Endothelial cell of umbilical vein (primary cell): ENCODE results near the gene TENT5C. TPM values are rescaled to one million over a fixed set of nuclear protein-coding genes. Genes with fewer than 3 reads are reported as not detected.

Source experiments
- BruUV-seq: library from RNA; stranded (reverse); fragments of 400-500 nt; replicated peaks from 2 replicates; lab custom pipeline; 2021; lab: Mats Ljungman, UMichigan
- CTCF ChIA-PET: fragments of 300-600, 350-600 bp; sonication (Branson Sonifier 250); formaldehyde crosslinking; loops from one replicate; lab custom pipeline; 2021; ENCODE audit warnings: antibody characterized with exemption, inconsistent platforms; lab: Charles Lee
- POLR2A ChIA-PET: fragments of 300-600, 350-600 bp; sonication (Branson Sonifier 250); formaldehyde crosslinking; loops from one replicate; lab custom pipeline; 2021; ENCODE audit warnings: antibody characterized with exemption, inconsistent platforms; lab: Charles Lee
- DNase-seq: peaks from one replicate; pipeline ENCODE4 v3.0.0-alpha.2; 2011; ENCODE audit warnings: low read depth, low spot score
- FAIRE-seq: peaks from 2 replicates; lab custom pipeline; 2011; peaks lifted over from hg19 to GRCh38; lab: Jason Lieb, UNC
- H2AFZ ChIP-seq: 2 replicates; pipeline ENCODE4 v1.6.0; 2012; ENCODE audit warnings: low read depth, low read length, control low read depth, inconsistent platforms
- H3K27ac ChIP-seq: 2 replicates; pipeline ENCODE4 v1.5.1; 2011; ENCODE audit warnings: low read depth, mild to moderate bottlenecking, control low read depth, low read length, moderate library complexity; ENCODE audit not compliant: insufficient read depth
- H3K27me3 ChIP-seq, 2 experiments: 2 replicates each; pipeline versions ENCODE4 v1.6.0 to v1.6.1; 2011; ENCODE audit warnings: low read length in 2 of 2, mixed read lengths in 1 of 2; ENCODE audit not compliant: control insufficient read depth in 2 of 2, insufficient read depth in 2 of 2
- H3K36me3 ChIP-seq, 2 experiments: 2 replicates in 1 of 2; 3 replicates in 1 of 2; pipeline ENCODE4 v1.5.1; 2011; ENCODE audit warnings: low read length in 2 of 2, mild to moderate bottlenecking in 1 of 2, moderate library complexity in 1 of 2; ENCODE audit not compliant: control insufficient read depth in 2 of 2, insufficient read depth in 2 of 2; ENCODE audit errors: extremely low read depth in 1 of 2
- H3K4me1 ChIP-seq: 3 replicates; pipeline ENCODE4 v1.5.1; 2011; ENCODE audit warnings: mild to moderate bottlenecking, low read length; ENCODE audit not compliant: control insufficient read depth, insufficient read depth; ENCODE audit errors: extremely low read depth
- H3K4me2 ChIP-seq: 2 replicates; pipeline ENCODE4 v1.6.1; 2011; ENCODE audit warnings: low read length, control low read depth, mixed read lengths; ENCODE audit not compliant: insufficient read depth
- H3K4me3 ChIP-seq, 3 experiments: fragments of 200-600 bp in 1 of 3; sonication (generic), shearing (Covaris generic) in 1 of 3; replicated peaks in 1 of 3; 2 replicates each; pipeline ENCODE4 v1.5.1; 2011 to 2016; ENCODE audit warnings: control low read depth in 3 of 3, low read length in 3 of 3, mild to moderate bottlenecking in 2 of 3, inconsistent platforms in 1 of 3, low read depth in 1 of 3, moderate library complexity in 1 of 3; ENCODE audit not compliant: insufficient read depth in 1 of 3
- H3K79me2 ChIP-seq: 2 replicates; pipeline ENCODE4 v1.6.0; 2012; ENCODE audit warnings: low read length, inconsistent platforms; ENCODE audit not compliant: control insufficient read depth, insufficient read depth
- H3K9ac ChIP-seq: replicated peaks from 2 replicates; pipeline ENCODE3; 2011; ENCODE audit warnings: low read length, control low read depth; ENCODE audit not compliant: insufficient read depth; ENCODE audit errors: extremely low read depth
- H3K9me1 ChIP-seq: replicated peaks from 3 replicates; pipeline ENCODE4 v1.6.0; 2011; ENCODE audit warnings: mild to moderate bottlenecking, low read length; ENCODE audit not compliant: control insufficient read depth, insufficient read depth; ENCODE audit errors: extremely low read depth
- H3K9me3 ChIP-seq: replicated peaks from 2 replicates; pipeline ENCODE4 v1.5.1; 2012; ENCODE audit warnings: low read length, inconsistent platforms; ENCODE audit not compliant: control insufficient read depth, insufficient read depth
- H4K20me1 ChIP-seq: replicated peaks from 2 replicates; pipeline ENCODE3; 2011; ENCODE audit warnings: mild to moderate bottlenecking, low read length; ENCODE audit not compliant: control insufficient read depth, insufficient read depth; ENCODE audit errors: extremely low read depth
- CTCF ChIP-seq, 2 donors: IDR thresholded peaks; 1 replicate in 1 of 2; 2 replicates in 1 of 2; pipeline ENCODE4 v1.5.1; 2011; ENCODE audit warnings: low read length in 2 of 2, mild to moderate bottlenecking in 2 of 2, moderate library complexity in 2 of 2, control low read depth in 1 of 2, inconsistent platforms in 1 of 2, low read depth in 1 of 2; ENCODE audit not compliant: insufficient read depth in 1 of 2; ENCODE audit errors: extremely low read depth in 1 of 2
- EZH2 ChIP-seq: IDR thresholded peaks from 2 replicates; pipeline ENCODE4 v1.6.1; 2012; ENCODE audit warnings: borderline replicate concordance, low read depth, mild to moderate bottlenecking, moderate library complexity, low read length, inconsistent platforms; ENCODE audit not compliant: severe bottlenecking
- FOS ChIP-seq: IDR thresholded peaks from 2 replicates; pipeline ENCODE4 v1.6.1; 2011; ENCODE audit warnings: mild to moderate bottlenecking, low read length, moderate library complexity, borderline replicate concordance; ENCODE audit not compliant: insufficient read depth
- GATA2 ChIP-seq: IDR thresholded peaks from 2 replicates; pipeline ENCODE4 v1.7.0; 2011; ENCODE audit warnings: low read depth, mild to moderate bottlenecking, moderate library complexity, mixed read lengths, low read length; ENCODE audit not compliant: insufficient read length, insufficient read depth
- MYC ChIP-seq: IDR thresholded peaks from one replicate; pipeline ENCODE4 v1.6.1; 2011; ENCODE audit warnings: mild to moderate bottlenecking, low read depth, low read length
- POLR2AphosphoS5 ChIP-seq: IDR thresholded peaks from 2 replicates; pipeline ENCODE4 v1.6.1; 2012; ENCODE audit warnings: low read depth, mild to moderate bottlenecking, control low read depth, low read length, moderate library complexity; ENCODE audit not compliant: insufficient read depth
- dilution Hi-C: fragments of 300-500 bp; cut with MboI; formaldehyde crosslinking; loops from one replicate; pipeline ENCODE4 v1.15.0; 2019; ENCODE audit warnings: low sequenced_read_pairs; ENCODE audit not compliant: extremely low pct_ligation_motif_present
- intact Hi-C: fragments of 100-400 bp; cut with micrococcal nuclease; formaldehyde crosslinking; loops from one replicate; pipeline ENCODE4 v1.10.0; 2022
- polyA plus RNA-seq, 4 experiments: library from polyadenylated mRNA; depleted of rRNA in 3 of 4; stranded (reverse) in 3 of 4; unstranded in 1 of 4; fragments of >200 nt; gene quantifications; 2 replicates each; pipeline versions ENCODE4 v1.2.1 to v1.2.3, GENCODE V29; 2011 to 2012; ENCODE audit warnings: missing spikeins in 1 of 4
- total RNA-seq: library from RNA; stranded (reverse); gene quantifications from 2 replicates; pipeline ENCODE4 v1.2.3, GENCODE V29; 2021
- TF ChIP-seq, protein P1 (sequence below): IDR thresholded peaks from 2 replicates; pipeline ENCODE4 v1.6.1; 2011; ENCODE audit not compliant: insufficient read depth, insufficient read length

The TENT5C gene
- total and polyA plus RNA-seq, 2 donors (not counting 3 experiments of a cell fraction or from before 2014, with no cell fraction given) = 0.06 to 0.22 TPM

DNA sequence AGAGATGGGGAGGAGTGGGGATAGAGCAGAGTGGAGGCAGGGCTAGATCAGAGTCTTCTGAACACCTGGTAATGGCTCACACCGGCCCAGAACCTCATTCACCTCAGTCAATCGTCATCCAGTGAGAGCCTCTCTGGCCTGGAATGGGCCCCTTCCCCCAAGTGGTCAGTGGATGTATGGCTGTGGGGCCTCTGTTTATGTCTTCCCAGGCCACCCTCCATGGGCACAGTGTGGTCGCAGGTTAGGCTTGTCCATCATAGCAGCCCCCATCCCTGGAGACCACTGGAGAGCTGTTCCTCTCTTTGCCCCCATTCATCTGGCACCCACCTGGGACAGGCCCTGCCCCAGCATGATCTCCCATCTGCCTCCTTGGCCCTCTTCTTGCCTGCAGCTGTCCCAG, 29.6 kb upstream of the TENT5C start:
- Histone ChIP-seq H3K9ac (no peak overlapping the region), H3K4me2 (no peak overlapping the region), H2AFZ (no peak overlapping the region), H3K4me1 (no peaks in the 10 kb centered on the region), H3K36me3 (no peaks in the 10 kb centered on the region), H3K27ac (no peak overlapping the region), H3K27me3 (no peaks in the 10 kb centered on the region), H4K20me1 (no peaks in the 10 kb centered on the region), H3K79me2 (no peaks in the 10 kb centered on the region), H3K9me3 (no peaks in the 10 kb centered on the region), H3K9me1 (no peaks in the 10 kb centered on the region), H3K4me3 (no peak overlapping the region)
- BruUV-seq = no TSS peak
- CTCF ChIA-PET = interaction anchor here (1.0 kb wide), 1 partner anchor 40 kb away, joined by 3 read pairs; no protein-coding TSS in a partner anchor
- FAIRE-seq = no peak
- TF ChIP-seq POLR2AphosphoS5 (no peak), CTCF (IDR thresholded peaks at IDR 0.05; ENCODE audit: extremely low read depth in 1 of 2, insufficient read depth in 1 of 2, low read depth in 1 of 2, low read length in 2 of 2) (no peak), EZH2 (no peak), FOS (no peak), MYC (no peak), GATA2 (no peak)
- TF ChIP-seq, protein P1, sequence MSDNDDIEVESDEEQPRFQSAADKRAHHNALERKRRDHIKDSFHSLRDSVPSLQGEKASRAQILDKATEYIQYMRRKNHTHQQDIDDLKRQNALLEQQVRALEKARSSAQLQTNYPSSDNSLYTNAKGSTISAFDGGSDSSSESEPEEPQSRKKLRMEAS = no peak
- dilution Hi-C loops = no loop called here
- intact Hi-C loops = no loop called here
- no peak for DNase-seq
- POLR2A ChIA-PET = no interaction called here
